ENCODE results near the gene RPLP1. TPM values are rescaled to one million over a fixed set of nuclear protein-coding genes. Genes with fewer than 3 reads are reported as not detected.

RPLP1 gene
- total and polyA plus RNA-seq, 2 of the 8 experiments (the other 6 are each of a cell fraction or from before 2014, with no cell fraction given) = 2,089 to 4,387 TPM

DNA sequence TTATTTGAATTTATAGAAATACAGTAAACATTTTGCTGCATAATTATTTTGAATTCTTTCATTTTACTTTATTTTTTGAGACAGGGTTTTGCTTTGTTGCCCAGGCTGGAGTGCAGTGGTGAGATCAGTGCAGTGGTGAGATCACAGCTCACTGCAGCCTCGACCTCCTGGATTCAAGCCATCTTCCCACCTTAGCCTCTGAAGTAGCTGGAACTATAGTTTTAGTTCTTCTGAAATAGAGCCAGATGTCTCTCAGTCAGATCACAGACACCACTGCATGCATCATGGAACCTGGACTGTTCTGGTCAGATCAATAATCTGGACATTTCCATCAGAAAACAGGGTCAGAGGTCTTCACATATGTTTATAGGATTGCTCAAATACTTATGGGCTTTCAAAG, 7.9 kb downstream of the RPLP1 start:
- H2BK120ac ChIP-seq (replicated peaks; ENCODE audit: low read depth, low read length) = no peak overlapping the region
- H3K56ac ChIP-seq (replicated peaks; ENCODE audit: insufficient read length, low read depth, low read length) = no peak overlapping the region
- no peak for FAIRE-seq
- H2BK12ac ChIP-seq (ENCODE audit: low read depth, low read length) = no peak overlapping the region
- H3K27me3 ChIP-seq (replicated peaks in 1 of 4; ENCODE audit: control insufficient read depth in 3 of 4, extremely low read depth in 1 of 4, insufficient read depth in 3 of 4, low read length in 3 of 4) = no peaks in the 10 kb centered on the region
- peaks cover 0 to 3% of the 10 kb centered on the region in 2 experiments; a peak in 2 of 4 replicates for H3K79me2 ChIP-seq (ENCODE audit: control insufficient read depth in 1 of 2, insufficient read depth in 2 of 2, low read length in 2 of 2)
- no peak overlapping the region for H2AK5ac ChIP-seq (ENCODE audit: low read depth, low read length)
- 85% methylated on average over 1 of the region's 1 CpG; no CpG with 5 or more reads in 1 of the 2 experiments for WGBS, 2 experiments (ENCODE audit: extremely low coverage in 1 of 2, insufficient coverage in 1 of 2, insufficient read length in 1 of 2, insufficient replicate concordance in 2 of 2, low coverage in 1 of 2, low lambda C conversion rate in 2 of 2, missing lambda C conversion rate in 1 of 2)
- no peak overlapping the region for H2BK20ac ChIP-seq (ENCODE audit: low read length)
- peaks cover 0 to 4% (median 2%) of the 10 kb centered on the region in 4 experiments; a peak in 2 of 7 replicates for H3K4me1 ChIP-seq (replicated peaks in 1 of 4; ENCODE audit: control insufficient read depth in 3 of 4, insufficient read depth in 4 of 4, low read length in 3 of 4)
- no peak overlapping the region for H2BK15ac ChIP-seq (ENCODE audit: low read length)
- ChIA-PET POLR2A (ENCODE audit: partially characterized antibody) (interaction anchor here (1.0 to 13.9 kb wide), 2 partner anchors 7 to 47 kb away, joined by 3 to 207 read pairs; partner anchors contain the start of genes KIF23 and RPLP1), CTCF (ENCODE audit: partially characterized antibody) (interaction anchor here (0.7 kb wide), 1 partner anchor 13 kb away, joined by 3 read pairs; no protein-coding TSS in a partner anchor)
- no peak overlapping the region for H4K8ac ChIP-seq (ENCODE audit: extremely low read depth, insufficient read depth, low read length)
- no peak overlapping the region for H3K18ac ChIP-seq (ENCODE audit: extremely low read depth, low read length)
- H3K23me2 ChIP-seq (ENCODE audit: low read depth, low read length) = 0 out of 2 replicates have a peak, but pooled peaks cover 3% of the 10 kb centered on the region
- peaks cover 8 to 19% (median 13%) of the 10 kb centered on the region in 4 experiments for H3K36me3 ChIP-seq (ENCODE audit: control insufficient read depth in 2 of 4, insufficient read depth in 4 of 4, low read length in 3 of 4)
- no peak overlapping the region for H3K4ac ChIP-seq (replicated peaks; ENCODE audit: insufficient read length, low read depth, low read length)
- no peaks in the 10 kb centered on the region for H3K9me3 ChIP-seq (ENCODE audit: insufficient read depth in 2 of 2, low read depth in 1 of 2, low read length in 1 of 2)
- no peak overlapping the region for H3K9ac ChIP-seq (replicated peaks in 1 of 4; ENCODE audit: extremely low read depth in 1 of 4, low read depth in 3 of 4, low read length in 3 of 4)
- no peak overlapping the region for H3K14ac ChIP-seq (ENCODE audit: insufficient read length)
- no peak overlapping the region for H2BK5ac ChIP-seq (ENCODE audit: low read depth, low read length)
- DNase-seq (ENCODE audit: low read depth in 1 of 2, low spot score in 2 of 2) = no peak
- H4K91ac ChIP-seq (replicated peaks; ENCODE audit: insufficient read length, low read length) = no peak overlapping the region
- no peak overlapping the region for H3K23ac ChIP-seq (ENCODE audit: insufficient read length)
- H4K5ac ChIP-seq (ENCODE audit: insufficient read length, low read depth, low read length) = no peak overlapping the region
- no peak overlapping the region for H3K4me2 ChIP-seq (ENCODE audit: insufficient read depth in 1 of 2, low read depth in 2 of 2, low read length in 2 of 2)
- H3K4me3 ChIP-seq (ENCODE audit: extremely low read depth in 1 of 4, insufficient read depth in 2 of 4, low read depth in 3 of 4, low read length in 4 of 4) = no peak overlapping the region
- H3K79me1 ChIP-seq (ENCODE audit: low read depth, low read length) = no peaks in the 10 kb centered on the region; the same call in 1 of the 2 replicates
- H2AFZ ChIP-seq (ENCODE audit: low read length) = no peak overlapping the region
- no peak overlapping the region for H3K27ac ChIP-seq (ENCODE audit: low read depth, low read length)
- H4K20me1 ChIP-seq (replicated peaks in 1 of 2; ENCODE audit: control insufficient read depth in 1 of 2, insufficient read depth in 2 of 2, low read length in 2 of 2) = peaks cover 6 to 9% of the 10 kb centered on the region in 2 experiments
- TF ChIP-seq, protein P1, sequence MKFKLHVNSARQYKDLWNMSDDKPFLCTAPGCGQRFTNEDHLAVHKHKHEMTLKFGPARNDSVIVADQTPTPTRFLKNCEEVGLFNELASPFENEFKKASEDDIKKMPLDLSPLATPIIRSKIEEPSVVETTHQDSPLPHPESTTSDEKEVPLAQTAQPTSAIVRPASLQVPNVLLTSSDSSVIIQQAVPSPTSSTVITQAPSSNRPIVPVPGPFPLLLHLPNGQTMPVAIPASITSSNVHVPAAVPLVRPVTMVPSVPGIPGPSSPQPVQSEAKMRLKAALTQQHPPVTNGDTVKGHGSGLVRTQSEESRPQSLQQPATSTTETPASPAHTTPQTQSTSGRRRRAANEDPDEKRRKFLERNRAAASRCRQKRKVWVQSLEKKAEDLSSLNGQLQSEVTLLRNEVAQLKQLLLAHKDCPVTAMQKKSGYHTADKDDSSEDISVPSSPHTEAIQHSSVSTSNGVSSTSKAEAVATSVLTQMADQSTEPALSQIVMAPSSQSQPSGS (IDR thresholded peaks at IDR 0.05; ENCODE audit: low read length) = no peak
- TF ChIP-seq CBX8 (IDR thresholded peaks at IDR 0.05; ENCODE audit: borderline replicate concordance, low read depth, low read length) = no peak
- TF ChIP-seq RFX5 (IDR thresholded peaks at IDR 0.05; ENCODE audit: borderline replicate concordance, low read depth, low read length) = no peak
- TF ChIP-seq TBP (IDR thresholded peaks at IDR 0.05; ENCODE audit: low read depth, low read length) = no peak
- no peak for TF ChIP-seq TAF1 (IDR thresholded peaks at IDR 0.05; ENCODE audit: low read depth, low read length)
- TF ChIP-seq, protein P2, sequence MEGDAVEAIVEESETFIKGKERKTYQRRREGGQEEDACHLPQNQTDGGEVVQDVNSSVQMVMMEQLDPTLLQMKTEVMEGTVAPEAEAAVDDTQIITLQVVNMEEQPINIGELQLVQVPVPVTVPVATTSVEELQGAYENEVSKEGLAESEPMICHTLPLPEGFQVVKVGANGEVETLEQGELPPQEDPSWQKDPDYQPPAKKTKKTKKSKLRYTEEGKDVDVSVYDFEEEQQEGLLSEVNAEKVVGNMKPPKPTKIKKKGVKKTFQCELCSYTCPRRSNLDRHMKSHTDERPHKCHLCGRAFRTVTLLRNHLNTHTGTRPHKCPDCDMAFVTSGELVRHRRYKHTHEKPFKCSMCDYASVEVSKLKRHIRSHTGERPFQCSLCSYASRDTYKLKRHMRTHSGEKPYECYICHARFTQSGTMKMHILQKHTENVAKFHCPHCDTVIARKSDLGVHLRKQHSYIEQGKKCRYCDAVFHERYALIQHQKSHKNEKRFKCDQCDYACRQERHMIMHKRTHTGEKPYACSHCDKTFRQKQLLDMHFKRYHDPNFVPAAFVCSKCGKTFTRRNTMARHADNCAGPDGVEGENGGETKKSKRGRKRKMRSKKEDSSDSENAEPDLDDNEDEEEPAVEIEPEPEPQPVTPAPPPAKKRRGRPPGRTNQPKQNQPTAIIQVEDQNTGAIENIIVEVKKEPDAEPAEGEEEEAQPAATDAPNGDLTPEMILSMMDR (IDR thresholded peaks at IDR 0.05; ENCODE audit: control extremely low read depth in 1 of 3, insufficient read depth in 1 of 3, low read depth in 1 of 3, low read length in 3 of 3) = no peak
- TF ChIP-seq RAD21 (IDR thresholded peaks at IDR 0.05 in 1 of 2, conservative IDR thresholded peaks at IDR 0.05 in 1 of 2; ENCODE audit: low read depth in 2 of 2, low read length in 2 of 2) = no peak
- no peak for TF ChIP-seq SIRT6 (IDR thresholded peaks at IDR 0.05; ENCODE audit: low read length)
- TF ChIP-seq HDAC6 (IDR thresholded peaks at IDR 0.05; ENCODE audit: low read depth, low read length) = no peak

Data from H1 (cell line).